HG03342 (cell line): ENCODE data around the gene THAP4.
"Not testable (repeated sequence)": the region's sequence is repeated elsewhere in the genome, so short reads cannot be mapped to it uniquely, and the experiment has no call there.

Source experiments
- ATAC-seq: cut with Tn5 transposase; IDR thresholded peaks from one replicate; pipeline ENCODE4 v1.9.1; 2021; ENCODE audit warnings: mild to moderate bottlenecking, moderate library complexity; ENCODE audit not compliant: unreplicated experiment

Gene THAP4

DNA sequence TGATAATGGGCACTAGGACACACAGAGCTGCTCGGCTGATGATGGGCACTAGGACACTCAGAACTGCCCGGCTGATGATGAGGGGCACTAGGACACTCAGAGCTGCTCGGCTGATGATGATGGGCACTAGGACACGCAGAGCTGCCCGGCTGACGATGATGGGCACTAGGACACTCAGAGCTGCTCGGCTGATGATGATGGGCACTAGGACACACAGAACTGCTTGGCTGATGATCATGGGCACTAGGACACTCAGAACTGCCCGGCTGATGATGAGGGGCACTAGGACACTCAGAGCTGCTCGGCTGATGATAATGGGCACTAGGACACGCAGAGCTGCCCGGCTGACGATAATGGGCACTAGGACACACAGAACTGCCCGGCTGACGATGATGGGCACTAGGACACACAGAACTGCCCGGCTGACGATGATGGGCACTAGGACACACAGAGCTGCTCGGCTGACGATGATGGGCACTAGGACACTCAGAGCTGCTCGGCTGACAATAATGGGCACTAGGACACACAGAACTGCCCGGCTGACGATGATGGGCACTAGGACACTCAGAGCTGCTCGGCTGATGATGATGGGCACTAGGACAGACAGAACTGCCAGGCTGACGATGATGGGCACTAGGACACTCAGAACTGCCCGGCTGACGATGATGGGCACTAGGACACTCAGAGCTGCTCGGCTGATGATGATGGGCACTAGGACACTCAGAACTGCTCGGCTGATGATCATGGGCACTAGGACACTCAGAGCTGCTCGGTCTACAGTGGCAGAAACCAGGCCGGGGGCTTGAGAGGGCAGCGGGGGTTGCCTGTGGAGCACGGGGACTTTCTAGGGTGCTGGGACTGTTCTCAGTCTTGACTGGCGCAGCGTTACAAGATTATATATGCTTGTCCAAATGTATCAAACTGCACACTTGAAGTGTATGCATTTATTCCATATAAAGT is 46.2 kb downstream of the THAP4 start:
- ATAC-seq = not testable (repeated sequence)

GRCh38 chr2:241589863-241590262 is 47.1 kb downstream of the THAP4 start:
- ATAC-seq = not testable (repeated sequence)

DNA sequence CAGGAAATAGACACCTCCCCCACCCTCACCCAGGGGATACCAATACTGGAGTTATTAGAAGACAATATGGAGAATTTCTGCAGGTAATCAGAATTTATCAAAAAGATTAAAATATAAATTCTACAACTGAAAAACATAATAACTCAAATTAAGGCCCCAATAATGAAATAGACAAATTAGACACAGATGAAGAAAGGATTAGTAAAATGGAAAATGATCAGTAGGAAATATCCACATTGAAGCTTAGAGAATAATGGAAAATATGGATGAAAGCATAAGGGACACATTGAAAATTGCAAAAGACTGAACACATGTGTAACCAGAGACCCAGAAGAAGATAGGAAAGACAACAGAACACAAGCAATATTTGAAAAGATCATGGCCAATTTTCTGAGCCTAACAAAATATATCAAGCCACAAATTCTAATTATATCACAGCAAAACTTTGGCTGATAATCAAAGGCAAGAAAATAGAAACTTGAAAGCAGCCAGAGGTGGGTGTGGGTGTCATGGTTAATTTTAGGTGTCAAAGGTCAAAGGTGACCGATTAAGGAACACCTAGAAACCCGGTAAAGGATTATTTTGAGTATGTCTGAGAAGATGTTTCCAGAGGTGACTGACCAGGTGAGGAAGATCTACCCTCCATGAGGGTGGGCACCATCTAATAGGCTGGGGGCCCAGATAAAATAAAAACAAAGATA is 50.2 kb downstream of the THAP4 start:
- ATAC-seq = no peak

DNA sequence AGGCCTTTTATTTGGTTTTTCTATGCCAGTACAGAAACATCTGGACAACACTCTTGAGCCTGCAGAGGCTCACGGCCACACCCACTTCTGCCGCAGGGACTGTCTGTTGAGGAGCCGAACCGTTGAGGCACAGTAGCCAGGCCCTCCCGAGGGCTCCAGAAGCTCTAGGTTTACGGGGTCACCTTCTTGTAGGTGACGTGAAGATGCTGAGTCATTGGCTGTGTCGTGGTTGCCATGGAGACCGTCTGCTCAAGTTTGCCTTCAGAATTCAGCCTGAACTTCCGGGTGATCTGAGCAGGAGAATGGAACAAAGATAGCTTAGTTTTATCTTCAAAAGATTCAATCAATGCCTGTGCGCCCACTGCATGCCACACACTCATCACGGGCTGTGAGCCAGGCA is 52.5 kb downstream of the THAP4 start:
- no peak for ATAC-seq

DNA sequence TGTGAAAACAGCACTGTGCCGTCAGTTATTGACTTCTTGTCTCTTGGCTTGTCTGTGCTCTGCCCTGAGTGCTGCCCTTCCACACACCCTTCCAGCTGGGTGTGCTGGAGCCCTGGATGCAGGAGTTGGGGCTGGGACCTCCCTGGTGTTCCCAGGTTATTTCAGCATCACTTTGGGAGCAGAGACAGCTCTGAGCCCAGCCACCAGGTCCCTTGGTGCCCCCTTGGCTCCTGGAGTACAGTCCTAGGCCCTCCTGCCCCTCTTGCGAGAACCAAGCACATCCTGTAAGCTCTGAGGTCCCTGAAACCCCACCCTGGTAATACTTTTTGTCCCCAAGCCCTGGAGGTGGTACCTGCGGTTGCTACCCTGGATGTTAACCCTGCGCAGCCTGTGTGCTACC is 54.2 kb downstream of the THAP4 start:
- ATAC-seq = no peak

GRCh38 chr2:241582328-241582727 is 54.6 kb downstream of the THAP4 start:
- ATAC-seq = no peak

DNA sequence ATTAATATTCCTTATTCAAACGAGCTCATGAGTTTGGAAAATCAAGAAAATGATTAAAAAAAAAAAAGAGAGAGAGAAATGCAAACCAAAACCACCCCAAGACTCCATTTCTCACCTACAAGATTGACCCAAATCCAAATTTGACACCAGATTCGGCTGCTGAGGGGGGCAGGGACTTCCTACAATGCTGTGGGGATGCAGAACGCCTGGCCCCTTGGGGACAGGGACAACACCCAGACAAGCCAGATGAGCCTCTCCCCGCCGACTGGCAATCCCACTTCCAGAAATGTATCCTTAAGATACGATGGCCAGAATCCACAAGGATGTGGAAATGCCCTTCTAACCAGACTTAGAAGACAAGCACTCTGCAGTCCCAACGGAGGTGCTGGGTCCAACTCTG is 57.7 kb downstream of the THAP4 start:
- no peak for ATAC-seq

- ATAC-seq = no peak
Measured at GRCh38 chr2:241577413-241578122, 59.4 kb downstream of the THAP4 start.

- ATAC-seq = no peak
Measured at GRCh38 chr2:241576293-241576654, 60.7 kb downstream of the THAP4 start.

- no peak for ATAC-seq
Measured at GRCh38 chr2:241575624-241576292, 61.2 kb downstream of the THAP4 start.

DNA sequence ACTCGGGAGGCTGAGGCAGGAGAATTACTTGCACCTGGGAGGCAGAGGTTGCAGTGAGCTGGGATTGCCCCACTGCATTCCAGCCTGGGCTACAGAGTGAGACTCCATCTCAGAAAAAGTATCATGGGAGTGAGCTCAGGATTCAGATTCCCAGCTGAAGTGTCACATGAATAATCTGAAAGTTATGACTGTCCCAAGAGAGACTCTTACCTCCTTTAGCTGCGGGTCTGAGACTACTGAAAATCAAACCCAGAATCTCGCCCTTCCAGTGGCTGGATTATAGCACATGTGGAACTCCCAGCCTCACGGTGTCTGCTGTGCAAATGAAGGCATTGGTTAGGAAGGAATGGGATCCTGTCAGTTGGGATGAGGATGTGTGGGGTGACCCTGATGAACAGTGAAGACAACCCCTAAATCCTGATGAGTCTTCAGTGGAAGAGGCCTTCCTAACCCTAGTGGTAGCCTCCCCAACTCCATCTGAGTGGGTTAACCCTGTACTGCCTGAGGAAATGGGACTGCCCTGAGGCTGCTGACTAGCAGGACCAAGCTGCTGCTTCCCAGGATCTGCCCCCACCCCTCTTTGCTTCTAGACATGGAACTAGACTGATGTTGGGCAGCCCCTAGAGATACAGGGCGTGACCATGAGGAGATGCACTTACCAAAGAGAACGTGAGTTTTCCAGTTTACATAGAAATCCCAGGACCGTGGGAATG is 61.9 kb downstream of the THAP4 start:
- no peak for ATAC-seq

GRCh38 chr2:241573741-241574140 is 63.2 kb downstream of the THAP4 start:
- ATAC-seq = no peak

- not testable (repeated sequence) for ATAC-seq
Measured at GRCh38 chr2:241572915-241573651, 63.9 kb downstream of the THAP4 start.

DNA sequence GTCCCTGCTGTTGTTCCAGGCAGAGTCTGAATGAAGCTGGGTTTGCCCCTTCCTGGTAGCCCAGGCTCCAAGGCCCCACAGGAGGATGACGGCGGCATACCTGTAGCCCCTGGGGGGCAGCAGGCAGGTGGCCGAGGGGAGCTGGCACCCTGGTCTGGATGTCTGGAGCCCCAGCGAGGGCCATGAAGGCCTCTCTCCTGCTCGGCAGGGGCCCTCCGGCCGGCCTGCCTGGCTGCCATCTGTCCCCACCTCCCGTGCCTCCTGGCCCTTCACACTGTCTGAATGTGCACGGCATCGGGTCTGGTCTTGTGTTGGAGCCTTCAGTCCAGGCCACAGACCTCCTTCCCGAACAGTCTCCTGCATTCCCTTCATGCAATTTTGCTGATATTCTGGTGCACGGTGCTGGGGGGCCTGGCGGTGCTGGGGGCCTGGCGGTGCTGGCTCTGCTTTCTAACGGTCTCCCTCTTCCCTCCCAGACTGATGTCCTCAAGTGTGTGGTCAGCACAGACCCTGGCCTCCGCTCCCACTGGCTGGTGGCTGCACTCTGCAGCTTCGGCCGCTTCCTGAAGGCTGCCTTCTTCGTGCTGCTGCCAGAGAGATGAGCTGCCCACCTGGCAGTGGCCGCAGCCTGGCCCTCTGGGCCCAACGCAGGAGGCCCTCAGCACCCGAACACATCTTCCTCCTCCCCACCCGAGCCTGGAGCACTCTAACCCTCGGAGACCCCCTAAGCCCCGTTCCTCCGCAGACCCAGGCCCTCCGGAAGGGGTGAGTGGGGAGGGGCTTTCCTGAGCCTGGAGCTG is 64.9 kb downstream of the THAP4 start:
- ATAC-seq = no peak

GRCh38 chr2:241570961-241571581 is 65.9 kb downstream of the THAP4 start:
- ATAC-seq = no peak

DNA sequence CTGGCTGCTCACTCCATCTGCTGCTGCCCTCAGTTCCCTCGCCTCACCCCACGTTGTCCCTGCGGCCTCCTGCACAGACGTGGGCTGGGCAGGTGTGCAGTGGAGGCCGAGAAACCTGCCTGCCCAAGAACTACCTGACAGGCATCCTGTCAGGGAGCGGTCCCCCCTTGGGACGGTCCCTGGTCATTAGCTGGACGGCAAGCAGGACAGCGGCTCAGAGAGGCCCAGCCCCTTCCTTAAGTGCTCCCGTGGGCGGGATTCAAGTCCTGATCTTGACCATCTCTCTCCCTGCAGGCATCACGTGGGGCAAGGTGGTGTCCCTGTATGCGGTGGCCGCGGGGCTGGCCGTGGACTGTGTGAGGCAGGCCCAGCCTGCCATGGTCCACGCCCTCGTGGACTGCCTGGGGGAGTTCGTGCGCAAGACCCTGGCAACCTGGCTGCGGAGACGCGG is 67.1 kb downstream of the THAP4 start:
- ATAC-seq = no peak

DNA sequence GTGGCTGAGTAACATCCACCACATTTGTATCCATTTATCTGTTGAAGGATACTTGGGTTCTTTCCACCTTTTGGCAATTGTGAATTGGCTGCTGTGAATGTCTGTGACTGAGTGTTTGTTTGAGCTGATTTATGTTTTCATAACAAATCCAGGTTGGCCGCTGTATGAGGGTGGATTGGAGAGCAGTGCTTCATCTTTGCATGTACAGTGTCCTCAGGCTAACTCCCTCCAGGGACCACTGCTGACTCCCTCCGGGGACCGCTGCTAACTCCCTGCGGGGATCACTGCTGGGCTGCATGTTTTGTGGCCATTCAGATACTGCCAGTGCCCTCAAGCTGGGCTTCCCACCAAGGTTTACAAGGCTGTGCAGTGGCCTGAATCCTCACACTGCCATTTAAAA is 68.2 kb downstream of the THAP4 start:
- ATAC-seq = no peak

GRCh38 chr2:241567776-241568175 is 69.2 kb downstream of the THAP4 start:
- ATAC-seq = no peak
